ENCODE data around the gene SRXN1.

The SRXN1 gene

GRCh38 chr20:675033-675452 lies 22.0 kb upstream of the SRXN1 start:
- DNase-seq, result no peak

GRCh38 chr20:673603-674001 lies 20.6 kb upstream of the SRXN1 start:
- no peak for DNase-seq

GRCh38 chr20:672963-673602 lies 20.1 kb upstream of the SRXN1 start:
- no peak for DNase-seq

GRCh38 chr20:671252-672030 lies 18.4 kb upstream of the SRXN1 start:
- no peak for DNase-seq

GRCh38 chr20:669573-669972 lies 16.6 kb upstream of the SRXN1 start:
- DNase-seq, result no peak

GRCh38 chr20:668638-669037 lies 15.6 kb upstream of the SRXN1 start:
- no peak for DNase-seq

- DNase-seq, result no peak
Measured at GRCh38 chr20:668050-668449, 15.1 kb upstream of the SRXN1 start.

- DNase-seq, result peak; percentile 54 to 60
Measured at GRCh38 chr20:667351-668034, 14.5 kb upstream of the SRXN1 start.

GRCh38 chr20:666877-667276 lies 13.9 kb upstream of the SRXN1 start:
- no peak for DNase-seq

GRCh38 chr20:665276-665675 lies 12.3 kb upstream of the SRXN1 start:
- DNase-seq, result no peak

GRCh38 chr20:664576-664975 lies 11.6 kb upstream of the SRXN1 start:
- no peak for DNase-seq

- no peak for DNase-seq
Measured at GRCh38 chr20:664151-664550, 11.2 kb upstream of the SRXN1 start.

GRCh38 chr20:663315-664090 lies 10.5 kb upstream of the SRXN1 start:
- DNase-seq, result no peak

- DNase-seq, result no peak
Measured at GRCh38 chr20:662277-663192, 9.5 kb upstream of the SRXN1 start.

- DNase-seq, result no peak
Measured at GRCh38 chr20:661474-662270, 8.7 kb upstream of the SRXN1 start.

- no peak for DNase-seq
Measured at GRCh38 chr20:658731-659291, 5.8 kb upstream of the SRXN1 start.

- DNase-seq, result no peak
Measured at GRCh38 chr20:658202-658601, 5.2 kb upstream of the SRXN1 start.

GRCh38 chr20:655726-656624 lies 3.0 kb upstream of the SRXN1 start:
- DNase-seq, result no peak

- DNase-seq, result no peak
Measured at GRCh38 chr20:654417-654750, 1.4 kb upstream of the SRXN1 start.
